GM19324 (cell line): Measurements from ENCODE around the gene CLIC5.

ENCODE experiments used
- ATAC-seq: cut with Tn5 transposase; IDR thresholded peaks from one replicate; pipeline ENCODE4 v1.9.1; 2021; ENCODE audit warnings: mild to moderate bottlenecking, moderate library complexity; ENCODE audit not compliant: unreplicated experiment, low FRiP score

Gene CLIC5

DNA sequence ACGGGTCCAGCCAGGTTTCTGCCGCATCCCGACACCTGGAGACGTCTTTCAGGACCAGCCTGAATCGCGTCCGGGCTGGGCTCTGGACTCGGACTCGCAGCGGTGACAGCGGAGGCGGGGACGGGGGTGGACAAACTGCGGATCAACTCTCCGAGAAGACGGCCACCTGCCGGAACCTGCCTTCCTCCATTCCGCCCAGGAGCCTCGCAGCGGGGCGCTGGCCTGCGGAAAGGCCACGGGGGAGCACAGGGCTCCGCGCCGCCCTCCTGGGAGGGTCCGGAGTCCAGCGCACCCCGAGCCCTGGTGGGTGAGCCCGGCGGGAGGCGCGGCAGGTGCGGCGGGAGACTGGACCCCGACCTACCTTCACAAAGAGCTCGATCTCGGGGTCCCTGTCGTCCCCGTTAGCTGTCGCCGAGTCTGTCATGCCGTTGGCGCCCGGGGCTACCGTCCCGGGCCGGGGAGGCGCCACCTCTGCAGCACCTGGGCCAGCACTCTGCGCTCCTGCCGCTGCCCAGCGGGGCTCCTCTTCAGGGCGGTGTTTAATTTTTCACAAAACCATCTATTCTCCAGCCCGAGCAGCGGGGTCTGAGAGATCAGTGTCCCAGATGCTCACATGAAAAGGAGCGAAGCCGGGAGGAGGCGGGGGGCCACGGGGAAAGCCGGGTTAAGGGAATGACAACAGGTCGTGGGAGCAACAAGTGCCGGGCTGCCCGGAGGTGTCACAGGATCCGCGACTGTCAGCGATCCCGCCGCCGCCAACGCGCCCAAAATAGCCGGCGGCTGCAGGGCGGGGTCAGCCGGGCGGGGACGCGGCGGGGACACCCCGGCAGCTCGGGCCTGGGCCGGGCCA is at the start of gene CLIC5:
CLIC5 (minus strand) TSS at position 742 of the 850 bp plus-strand sequence; CDS start at position 424, 318 bp downstream.
- no peak for ATAC-seq

DNA sequence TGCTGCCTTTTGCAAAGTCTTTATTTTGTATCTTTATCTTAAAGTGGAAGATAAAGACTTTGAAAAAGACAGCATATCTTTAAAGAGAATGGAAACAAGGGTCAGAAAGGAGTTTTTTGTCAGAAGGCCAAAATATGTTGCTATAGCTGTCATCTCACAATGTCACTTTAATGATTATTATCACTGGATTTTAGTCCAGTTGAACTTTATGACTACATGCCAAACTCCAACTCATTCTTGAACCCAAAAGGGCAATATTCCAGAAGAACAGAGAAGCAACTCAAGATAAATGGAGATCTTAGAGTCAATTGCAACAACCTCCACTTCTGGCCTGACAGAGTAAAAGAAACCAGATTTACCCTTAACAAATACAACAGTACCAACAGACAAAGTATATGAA is 47.3 kb upstream of the CLIC5 start:
- ATAC-seq: no peak

DNA sequence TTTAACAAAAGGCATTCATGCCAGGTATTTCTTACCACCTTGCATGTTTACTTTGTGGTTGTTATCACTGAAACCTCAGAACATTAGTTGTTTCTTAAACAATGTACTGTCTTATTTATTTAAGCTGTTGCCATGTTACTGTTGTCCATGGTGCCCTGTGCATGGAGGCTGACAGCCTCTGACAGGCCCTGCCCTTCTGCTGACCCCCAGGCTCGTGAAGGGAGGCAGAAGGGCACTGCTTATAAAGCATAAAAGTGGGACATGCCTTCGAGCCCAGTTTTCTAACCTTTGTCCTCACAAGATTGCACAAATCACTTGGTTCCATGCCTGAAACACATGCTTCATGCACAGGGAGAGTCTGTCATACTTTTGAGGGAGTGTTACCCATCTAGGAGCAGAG is 46.7 kb upstream of the CLIC5 start:
- no peak for ATAC-seq

DNA sequence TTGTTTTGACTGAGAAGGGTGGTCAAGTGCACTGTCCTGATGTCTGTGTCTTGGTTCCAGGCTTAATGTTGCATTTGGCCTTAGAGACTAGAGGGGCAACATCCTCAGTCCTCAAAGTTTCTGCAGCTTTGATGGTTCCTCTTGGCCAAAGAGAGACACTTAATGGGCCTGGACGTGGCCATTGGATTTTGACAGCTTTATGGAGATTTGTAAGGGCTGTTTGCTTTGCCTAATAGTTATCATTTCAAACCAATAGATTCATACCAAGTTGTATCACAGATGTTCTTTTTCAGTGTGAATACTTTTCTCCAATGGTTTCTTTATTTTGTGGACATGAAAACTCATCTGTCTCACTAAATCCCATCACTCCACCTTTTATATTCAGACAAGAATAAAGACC is 45.8 kb upstream of the CLIC5 start:
- ATAC-seq: no peak

DNA sequence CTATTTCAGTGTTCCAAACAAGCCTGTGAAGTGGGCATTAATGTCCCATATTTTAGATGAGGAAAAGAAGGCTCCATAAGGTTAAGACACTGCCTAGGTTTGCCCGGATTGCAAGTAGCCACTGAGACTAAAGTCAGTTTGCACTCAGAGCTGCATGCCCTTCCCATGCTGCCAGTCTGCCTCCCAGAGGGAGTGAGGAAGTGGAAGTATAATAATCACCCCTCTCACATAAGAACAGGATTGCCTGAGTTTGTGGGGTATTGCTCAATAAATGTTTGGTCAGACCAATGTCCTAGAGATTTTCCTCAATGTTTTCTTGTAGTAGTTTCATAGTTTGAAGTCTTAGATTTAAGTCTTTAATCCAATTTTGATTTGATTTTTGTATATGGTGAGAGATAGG is 43.9 kb upstream of the CLIC5 start:
- no peak for ATAC-seq

DNA sequence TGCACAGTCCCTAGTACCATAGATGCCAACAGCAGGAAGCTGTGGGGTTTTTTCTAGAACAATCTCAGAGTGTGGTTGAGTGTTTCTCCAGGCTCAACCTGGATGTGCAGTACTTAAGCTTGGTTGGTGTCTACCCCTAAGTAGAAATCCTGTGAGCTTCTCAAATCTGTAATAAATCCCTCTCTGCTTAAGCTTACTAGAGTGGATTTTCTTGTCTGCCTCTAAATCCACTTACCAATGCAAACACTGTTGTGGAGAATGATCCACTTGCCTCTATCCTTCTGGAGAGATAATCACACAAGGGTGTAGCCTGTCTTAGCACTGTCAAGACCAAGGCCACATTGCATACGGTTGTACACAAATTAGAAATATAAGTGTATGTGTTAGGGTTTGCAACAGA is 43.3 kb upstream of the CLIC5 start:
- no peak for ATAC-seq

DNA sequence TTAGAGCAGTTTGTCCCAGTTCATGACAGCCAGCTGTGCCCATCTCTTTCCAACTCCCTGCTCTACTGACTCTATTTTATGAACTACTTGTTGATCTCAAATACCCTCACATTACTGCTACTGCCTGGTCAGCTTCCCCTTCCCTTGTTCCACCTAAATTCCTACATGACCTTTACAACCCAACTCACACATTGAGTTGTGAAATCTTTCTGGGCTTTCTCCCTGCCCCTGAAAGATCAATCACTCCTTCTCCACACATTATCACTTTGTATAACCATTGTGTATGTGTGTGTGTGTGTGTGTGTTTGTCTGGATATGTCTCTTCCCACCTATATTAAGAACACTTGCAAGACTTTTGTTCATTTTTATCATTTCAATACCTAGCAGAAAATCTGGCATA is 42.1 kb upstream of the CLIC5 start:
- no peak for ATAC-seq

DNA sequence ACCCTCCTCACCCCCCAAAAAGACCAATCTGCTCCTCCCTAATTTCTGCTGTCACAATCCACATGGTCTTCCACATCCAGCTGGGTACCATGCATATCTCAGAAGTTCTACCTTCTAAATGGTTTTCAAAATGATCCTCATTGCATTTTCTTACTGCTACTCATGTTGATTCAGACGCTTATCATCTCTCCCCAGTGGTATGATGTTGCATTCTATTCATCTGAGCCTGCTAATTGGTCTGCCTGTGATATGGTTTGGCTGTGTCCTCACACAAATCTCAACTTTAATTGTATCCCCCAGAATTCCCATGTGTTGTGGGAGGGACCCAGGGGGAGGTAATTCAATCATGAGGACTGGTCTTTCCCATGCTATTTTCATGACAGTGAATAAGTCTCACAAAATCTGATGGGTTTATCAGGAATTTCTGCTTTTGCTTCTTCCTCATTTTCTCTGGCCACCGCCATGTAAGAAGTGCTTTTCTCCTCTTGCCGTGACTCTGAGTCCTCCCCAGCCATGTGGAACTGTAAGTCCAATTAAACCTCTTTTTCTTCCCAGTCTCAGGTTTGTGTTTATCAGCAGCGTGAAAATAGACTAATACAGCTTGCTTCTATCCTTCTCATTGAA is 41.4 kb upstream of the CLIC5 start:
- no peak for ATAC-seq

DNA sequence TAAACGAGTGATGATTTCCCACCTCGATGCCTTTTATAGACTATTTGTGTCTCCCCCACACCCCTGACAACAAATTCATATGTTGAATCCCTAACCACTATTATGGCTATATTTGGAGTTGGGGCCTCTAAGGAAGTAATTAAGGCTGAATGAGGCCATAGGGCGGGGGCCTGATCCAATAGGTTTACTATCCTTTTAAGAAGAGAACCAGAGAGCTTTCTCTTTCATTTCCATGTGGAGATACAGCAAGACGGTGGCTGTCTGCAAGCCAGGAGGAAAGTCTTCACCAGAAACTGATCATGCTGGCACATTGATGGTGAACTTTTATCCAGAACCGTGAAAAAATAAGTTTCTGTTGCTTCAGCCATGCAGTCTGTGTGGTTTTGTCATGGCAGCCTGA is 38.9 kb upstream of the CLIC5 start:
- no peak for ATAC-seq

DNA sequence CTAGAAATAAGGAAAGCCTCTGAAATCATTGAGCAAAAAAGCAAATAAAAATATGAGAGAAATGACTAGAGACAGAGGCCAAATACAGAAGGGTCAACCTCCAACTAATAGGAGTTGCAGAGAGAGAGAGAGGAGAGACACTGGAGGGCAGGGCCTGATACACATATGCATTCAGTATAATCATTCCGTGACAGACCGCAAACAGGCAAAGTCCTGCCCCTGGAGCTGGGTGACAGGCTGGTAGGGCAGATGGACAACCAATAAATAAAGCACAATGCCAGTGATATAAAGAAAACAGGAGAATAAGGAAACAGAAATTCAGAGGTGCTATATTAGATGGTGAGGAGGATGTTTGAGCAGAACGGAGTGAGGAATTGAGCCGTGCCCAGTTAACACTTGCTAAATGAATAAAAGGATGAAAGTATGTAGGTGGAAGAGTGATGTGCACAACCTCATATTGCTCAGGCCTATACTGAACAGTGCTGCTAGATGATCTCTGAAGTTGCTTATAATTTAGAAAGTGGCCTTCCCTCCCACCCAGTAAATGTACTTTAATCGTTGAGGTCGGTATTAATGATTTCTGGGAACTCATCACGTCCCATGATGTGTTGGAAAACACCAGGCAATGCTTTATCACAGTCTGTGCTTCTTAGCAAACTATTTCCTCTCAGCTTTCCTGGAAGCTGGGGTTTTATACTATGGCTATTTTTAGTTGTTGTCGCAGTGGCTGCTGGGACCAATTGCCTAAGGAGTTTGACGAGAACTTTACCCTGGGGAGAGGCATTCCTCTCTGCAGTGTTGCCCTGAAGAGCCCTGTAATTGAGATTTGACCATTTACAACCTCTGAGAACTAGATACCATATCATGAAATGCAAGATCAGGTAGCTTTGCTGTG is 37.6 kb upstream of the CLIC5 start:
- ATAC-seq: no peak

DNA sequence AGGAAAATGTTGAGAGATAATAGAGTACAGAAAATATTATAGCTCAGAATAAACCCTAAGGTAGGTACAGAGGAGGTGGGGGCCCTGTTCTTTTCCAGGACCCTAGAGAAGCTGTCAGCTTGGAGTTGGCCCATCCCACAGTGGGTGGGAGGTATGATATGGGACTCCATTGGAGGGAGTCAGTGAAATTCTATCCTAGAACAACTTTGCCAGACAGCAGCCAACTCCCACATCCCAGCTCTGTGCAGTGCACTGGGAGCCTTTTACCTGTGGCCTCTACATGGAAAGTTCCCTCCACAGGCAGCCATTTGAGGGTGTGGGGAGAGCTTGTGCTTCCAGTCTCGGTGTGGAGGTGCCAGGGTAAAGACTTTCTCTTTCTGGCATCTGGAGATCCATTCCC is 36.8 kb upstream of the CLIC5 start:
- no peak for ATAC-seq

DNA sequence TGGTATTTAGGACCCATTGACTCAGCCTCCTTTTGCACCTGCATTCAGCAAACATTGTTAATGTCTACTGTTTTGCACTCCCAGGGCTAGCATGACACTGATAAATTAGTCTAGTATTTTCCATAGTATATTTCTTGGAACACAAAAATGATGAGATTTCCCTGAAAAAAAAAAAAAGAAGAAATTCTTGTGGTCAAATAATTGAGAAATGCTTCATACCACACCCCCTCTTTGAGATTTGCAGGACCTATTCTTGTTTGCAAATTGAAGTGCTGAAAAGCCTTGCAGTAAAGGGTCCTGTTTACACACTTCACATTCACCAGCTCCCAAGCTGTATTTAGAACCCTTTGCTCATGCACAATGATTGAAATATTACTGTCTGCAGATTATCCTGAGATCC is 36.3 kb upstream of the CLIC5 start:
- ATAC-seq: no peak

DNA sequence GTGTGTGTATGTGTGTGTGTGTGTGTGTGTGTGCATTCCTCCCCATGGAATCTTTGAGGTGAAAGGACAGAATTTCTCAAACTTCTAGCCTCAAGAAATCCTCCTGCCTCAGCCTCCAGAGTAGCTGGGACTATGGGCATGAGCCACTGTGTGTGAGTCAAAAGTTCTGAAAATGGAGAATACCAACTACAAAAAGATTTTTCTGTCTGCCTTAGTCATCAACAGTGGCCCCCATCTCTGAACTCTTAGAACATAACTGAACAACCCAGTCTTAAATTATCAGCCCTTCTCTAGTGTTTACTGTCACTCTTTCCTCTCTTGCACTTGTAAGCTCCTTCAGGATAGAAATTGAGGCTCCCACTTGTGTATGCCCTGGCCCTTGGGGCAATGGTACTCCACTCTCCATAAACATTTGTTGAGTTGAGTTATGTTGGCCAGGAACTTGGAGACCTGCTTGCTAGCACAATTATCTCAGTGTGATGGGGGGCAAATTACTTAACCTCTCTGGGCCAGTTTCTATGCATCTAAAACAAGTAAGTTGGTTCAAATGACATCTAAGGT is 35.3 kb upstream of the CLIC5 start:
- no peak for ATAC-seq

DNA sequence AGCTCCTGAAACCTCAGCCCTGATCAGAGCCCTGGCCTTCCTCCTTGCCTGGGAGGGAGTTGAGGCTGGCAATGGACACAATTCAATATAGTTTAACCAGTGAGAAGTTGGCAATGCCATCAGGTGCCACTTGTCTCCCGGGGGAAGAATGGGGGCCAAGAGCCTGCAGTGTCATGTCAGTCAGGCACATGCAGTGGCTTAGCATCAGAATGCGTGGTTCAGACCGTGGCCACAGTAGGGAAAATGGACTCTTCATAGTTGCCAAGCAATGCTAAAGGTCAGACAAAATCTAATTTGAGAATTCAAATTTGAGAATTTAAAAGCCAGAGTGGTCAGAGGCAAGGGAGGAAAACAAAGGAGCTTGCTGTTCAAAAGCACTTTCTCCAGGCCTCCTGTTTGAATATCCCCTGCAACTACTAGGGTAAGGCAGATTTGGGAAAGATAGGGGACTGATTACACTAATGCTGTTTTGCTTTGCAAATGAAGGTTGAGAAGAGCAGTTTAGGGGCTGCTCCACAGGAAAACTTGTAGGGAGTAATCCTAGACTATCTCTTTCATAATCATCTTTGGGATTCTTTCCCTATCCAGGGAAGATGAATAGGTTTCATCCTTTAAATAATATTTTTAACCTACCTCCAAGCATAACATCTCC is 33.1 kb upstream of the CLIC5 start:
- no peak for ATAC-seq

DNA sequence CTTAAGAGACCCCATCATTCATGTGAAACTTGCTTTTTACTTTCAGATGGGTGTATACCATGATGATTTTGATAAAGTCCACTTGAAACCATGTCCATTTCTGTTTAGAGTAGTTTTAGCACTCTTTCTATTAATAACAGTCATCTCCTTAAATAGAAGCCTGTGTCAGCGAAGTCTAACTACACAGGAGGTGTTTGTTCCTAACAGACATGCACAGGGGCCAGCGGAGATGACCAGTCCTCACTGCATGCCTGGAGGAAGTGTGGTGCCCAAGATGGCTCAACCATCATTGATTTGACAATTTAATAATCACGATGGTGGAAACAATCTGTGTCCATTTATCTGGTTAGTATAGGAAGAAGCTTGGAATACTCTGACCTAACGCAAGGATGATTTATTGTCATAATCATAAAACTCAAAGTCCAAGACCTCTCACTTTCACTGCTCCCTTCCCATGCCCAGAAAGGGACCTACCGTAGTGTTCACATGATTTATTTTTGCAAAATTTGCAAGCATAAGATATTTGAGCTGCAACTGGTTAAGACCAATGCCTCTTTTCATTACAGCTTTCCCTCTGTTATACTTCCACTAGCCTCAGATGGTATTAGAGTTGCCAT is 31.0 kb upstream of the CLIC5 start:
- no peak for ATAC-seq

DNA sequence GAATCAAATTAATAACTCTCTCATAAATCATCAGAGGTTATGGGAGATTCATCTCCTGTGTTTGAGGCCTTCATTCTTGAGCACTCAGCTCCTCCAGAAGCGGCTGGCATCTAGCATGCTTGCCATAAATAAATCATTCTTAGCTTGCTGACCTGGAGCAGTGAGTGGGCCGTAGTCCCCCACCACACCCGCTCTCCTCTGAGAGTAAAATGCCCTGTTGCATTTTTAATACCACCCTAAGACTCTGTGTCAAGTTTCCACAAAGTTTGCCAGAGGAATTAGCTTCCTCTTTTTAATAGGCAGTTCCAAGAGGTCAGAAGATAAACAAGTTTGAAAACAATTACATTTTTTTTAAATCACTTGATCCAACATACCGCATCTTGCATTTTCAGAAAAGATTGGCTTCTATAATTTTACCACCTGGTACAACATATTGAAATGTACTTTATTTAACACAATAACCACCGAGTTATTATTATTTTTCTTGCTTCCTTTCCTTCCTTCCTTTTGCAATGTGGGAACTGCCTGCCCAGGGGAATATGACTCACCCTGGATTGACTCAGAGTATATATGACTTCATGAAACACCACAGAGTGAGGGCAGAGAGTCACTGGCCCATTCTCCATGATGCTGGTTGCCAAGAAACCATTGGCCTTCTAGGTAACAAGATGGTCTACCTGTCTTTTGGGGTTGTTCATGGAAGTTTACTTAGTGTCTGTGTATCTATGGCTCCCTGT is 29.4 kb upstream of the CLIC5 start:
- ATAC-seq: no peak

DNA sequence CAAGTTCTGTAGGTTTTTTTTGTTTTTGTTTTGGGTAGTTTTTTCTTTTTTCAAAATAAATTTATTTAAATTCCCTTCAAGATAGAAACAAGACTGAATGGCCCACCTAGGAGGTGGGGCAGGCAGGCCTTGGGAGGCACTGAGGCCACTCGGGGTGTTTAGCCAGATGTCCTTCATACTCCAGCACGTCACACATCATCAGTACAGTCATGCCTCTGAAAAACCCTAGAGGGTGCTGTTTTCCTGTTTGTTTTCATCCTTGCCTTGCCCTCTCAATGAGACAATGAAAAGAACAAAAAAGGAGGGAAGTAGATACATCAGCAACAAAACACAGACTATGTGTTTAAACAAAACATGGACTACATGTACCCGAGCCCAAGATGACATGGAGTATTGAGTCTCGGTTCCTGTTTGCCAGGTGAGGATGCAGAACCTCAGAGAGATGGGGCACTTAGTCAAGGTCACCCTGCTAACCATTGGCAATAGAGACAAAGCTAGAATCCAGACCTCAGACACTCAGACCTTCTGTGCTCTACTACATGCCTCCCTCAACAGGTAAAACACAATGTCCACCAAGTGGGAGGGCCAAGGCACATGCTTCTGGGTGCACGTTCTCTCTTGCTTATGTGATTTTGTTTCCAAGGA is 26.8 kb upstream of the CLIC5 start:
- ATAC-seq: no peak

DNA sequence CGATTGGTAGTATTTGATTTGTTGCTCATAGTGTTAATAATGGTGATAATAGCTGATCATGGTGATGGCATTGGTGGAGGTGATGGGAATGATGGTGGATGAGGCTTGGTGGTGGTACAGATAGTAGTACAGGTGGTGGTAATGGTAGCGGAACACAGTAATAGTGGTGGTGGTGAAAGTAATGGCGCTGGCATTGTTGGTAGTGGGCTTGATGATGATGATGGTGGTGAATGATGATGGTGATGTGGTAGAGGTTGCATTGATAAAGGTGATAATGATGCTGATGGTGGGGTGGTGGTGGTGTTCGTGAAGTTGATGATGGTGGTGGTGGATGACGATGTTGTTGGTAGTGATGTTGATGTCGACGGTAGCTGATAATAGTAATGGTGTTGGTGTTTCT is 24.6 kb upstream of the CLIC5 start:
- ATAC-seq: no peak

DNA sequence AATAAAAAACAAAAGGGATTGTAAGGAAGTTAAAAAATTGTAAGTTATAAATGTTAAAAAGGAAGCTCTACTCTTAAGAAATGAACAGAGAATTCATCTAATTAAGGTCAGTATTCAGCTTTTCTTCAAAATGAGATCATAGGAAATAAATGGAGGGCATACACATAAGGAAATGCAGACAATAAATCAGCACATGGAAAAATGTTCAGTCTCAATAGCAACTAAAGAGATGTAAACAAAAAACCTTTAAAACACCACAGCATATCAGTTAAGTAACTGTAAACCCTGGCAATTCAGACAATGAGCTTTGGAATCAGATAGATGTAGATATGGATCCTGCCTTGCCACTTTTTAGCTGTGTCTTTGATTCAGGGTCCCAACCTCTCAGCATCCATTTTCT is 24.0 kb upstream of the CLIC5 start:
- ATAC-seq: no peak
